GM12873 (cell line): Measurements from ENCODE around the gene CBLN1.

ENCODE experiments used
- TF ChIP-seq, protein P1 (sequence below): IDR thresholded peaks from 2 replicates; pipeline ENCODE4 v1.5.1; 2012; ENCODE audit warnings: low read depth, mild to moderate bottlenecking, moderate library complexity, low read length, control low read depth; ENCODE audit not compliant: insufficient read depth; ENCODE audit errors: missing control alignments

Gene CBLN1

DNA sequence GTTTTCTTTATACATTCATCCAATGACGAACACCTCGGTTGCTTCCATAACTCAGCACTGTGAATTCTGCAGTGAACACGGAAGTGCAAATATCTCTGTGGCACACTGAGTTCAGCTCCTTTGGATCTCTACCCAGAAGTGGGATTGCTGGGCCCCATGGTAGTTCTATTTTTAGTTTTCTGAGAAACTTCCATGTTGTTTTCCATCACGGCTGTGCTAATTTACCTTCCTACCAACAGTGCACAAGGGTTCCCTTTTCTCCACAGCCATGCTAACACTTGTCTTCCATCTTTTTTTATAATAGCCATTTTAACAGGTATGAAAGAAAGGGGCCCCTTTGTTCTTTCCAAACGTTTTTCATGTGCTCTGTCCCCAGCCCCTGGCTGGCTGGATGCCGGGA is 30.2 kb upstream of the CBLN1 start:
- TF ChIP-seq, protein P1, sequence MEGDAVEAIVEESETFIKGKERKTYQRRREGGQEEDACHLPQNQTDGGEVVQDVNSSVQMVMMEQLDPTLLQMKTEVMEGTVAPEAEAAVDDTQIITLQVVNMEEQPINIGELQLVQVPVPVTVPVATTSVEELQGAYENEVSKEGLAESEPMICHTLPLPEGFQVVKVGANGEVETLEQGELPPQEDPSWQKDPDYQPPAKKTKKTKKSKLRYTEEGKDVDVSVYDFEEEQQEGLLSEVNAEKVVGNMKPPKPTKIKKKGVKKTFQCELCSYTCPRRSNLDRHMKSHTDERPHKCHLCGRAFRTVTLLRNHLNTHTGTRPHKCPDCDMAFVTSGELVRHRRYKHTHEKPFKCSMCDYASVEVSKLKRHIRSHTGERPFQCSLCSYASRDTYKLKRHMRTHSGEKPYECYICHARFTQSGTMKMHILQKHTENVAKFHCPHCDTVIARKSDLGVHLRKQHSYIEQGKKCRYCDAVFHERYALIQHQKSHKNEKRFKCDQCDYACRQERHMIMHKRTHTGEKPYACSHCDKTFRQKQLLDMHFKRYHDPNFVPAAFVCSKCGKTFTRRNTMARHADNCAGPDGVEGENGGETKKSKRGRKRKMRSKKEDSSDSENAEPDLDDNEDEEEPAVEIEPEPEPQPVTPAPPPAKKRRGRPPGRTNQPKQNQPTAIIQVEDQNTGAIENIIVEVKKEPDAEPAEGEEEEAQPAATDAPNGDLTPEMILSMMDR = no peak

DNA sequence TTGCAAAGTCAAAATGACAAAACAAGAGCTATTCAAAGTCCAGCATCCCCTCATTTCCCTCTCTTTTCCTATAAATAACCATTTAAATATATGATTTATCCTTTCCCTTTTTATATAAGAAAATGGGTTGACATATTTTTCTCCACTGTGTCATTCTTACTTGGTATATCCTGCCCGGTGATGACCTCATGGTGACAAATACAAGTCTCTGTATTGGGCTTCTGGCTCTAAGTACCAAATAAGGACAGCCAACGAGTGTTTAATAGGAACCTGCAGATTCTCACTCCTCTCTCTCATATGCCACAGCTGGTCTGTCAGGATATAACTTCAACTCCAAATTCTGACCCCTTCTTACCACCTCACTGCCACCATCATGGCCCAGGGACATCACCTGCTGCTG is 25.5 kb upstream of the CBLN1 start:
- TF ChIP-seq, protein P1 = no peak

DNA sequence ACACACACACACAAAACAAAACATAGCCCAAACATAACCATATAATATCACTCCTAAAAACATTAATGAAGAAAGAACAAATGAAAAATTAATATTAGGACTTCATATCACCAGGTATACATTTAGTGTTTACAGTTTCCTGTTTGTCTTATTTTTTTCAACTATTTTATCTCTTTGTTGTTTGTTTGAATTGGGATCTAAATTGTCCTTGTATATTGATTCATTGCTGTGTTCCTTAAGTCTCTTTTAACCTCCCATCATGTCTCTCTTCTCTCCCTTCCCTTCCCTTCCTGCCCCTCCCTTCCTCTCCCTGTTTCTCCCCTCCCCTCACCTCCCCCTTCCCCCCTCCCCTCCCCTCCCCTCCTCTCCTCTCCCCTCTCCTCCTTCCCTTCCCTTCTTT is 23.8 kb upstream of the CBLN1 start:
- TF ChIP-seq, protein P1 = no peak

DNA sequence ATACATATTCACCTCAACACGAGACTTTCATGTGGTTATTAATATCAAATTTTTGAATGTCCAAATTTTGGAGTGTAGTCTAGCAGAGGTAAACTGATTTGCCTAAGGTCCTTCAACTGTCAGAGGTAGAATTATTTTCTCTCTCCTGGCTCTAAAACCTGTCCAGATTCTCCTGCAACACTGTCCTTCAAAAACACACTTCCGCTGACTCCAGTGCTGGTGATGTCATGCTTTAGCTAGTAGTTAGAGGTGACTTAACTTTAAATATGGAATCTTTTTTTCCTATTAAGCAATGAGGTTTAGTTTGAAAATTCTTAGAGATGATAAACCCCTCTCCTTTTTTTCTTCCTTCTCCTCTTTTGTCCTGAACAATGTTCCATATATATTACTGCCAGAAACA is 10.8 kb upstream of the CBLN1 start:
- TF ChIP-seq, protein P1 = no peak

DNA sequence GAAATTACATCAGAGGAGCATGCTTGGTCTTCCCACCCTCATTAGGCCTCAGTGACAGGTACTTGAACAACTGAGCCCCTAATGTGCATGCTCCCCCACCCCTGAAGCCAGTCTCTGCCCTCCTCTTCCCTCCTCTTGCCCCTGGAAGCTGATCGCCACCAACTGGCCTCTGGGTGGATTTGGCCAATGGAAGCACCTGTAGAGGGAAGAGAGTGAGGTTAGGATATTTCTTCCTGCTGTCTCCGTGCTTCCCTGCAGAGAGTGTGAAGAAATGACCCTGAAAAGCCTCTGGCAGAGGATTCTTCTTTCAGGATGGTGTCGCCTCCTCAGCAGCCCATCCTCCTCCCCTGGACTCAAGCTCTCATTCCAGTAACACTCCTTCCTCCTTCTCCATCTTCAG is 5.9 kb upstream of the CBLN1 start:
- TF ChIP-seq, protein P1 = no peak

DNA sequence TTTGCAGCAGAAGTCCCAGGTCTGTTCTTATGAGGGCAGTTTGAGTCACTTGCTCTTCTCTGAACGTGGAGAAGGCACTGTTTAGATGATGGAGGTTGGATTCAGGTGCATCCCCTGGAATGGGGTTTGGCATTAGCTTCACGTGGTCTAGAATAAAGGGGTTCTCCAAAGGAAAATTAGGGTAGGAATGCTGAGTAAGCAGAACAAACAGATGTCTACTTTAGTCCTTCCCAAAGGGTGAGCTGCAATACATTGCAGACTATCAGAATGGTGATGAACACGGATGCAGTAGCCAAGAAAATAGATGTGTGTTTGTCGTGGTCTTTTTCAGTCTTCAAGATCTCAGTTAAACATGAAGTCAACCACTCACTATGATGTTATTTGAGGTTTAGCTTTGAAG is 3.3 kb upstream of the CBLN1 start:
- TF ChIP-seq, protein P1 = no peak

DNA sequence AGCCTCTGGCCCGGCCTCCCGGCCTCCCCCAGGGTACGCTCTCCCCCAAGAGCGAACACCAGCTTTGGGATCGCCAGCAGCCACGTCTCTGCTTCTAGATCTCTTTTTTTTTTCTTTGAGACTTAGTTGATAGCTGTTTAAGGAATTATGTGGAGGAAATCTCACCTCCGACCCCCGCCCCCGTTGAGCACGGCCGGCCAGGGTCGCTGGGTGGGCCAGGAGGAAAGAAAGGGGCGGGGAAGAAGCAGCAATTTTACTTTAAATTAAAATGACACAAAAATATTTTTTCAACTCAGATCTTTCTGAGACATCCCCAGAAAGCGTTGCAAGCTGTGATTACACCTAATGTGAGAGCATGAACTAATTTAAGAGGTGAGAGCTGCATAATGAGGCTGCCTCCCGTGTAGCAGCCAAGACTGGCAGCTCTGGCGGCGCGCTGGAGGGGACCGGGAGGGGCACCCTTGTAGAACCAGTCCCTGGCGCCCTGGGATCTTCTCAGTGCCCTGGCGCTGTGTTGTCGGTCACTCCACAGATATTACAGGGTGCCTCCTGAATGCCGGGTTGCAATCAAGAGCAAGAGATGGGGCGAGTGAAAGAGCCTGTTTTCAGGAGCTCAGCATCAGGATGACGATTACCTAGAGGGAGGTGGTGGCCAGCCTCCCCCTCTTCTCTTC is 1.9 kb upstream of the CBLN1 start:
- TF ChIP-seq, protein P1 = no peak
